Activated CD4-positive, CD25-positive, alpha-beta regulatory T cell treated with anti-CD3 and anti-CD28 coated beads, Interleukin-2, amount 50 U/mL, for 72 hours (primary cell): Measurements from ENCODE around the gene REM1.
"Not testable (repeated sequence)": the region's sequence is repeated elsewhere in the genome, so short reads cannot be mapped to it uniquely, and the experiment has no call there.

Experiments
- DNase-seq: peaks from one replicate; pipeline ENCODE4 v3.0.0; 2021

Gene REM1, protein sequence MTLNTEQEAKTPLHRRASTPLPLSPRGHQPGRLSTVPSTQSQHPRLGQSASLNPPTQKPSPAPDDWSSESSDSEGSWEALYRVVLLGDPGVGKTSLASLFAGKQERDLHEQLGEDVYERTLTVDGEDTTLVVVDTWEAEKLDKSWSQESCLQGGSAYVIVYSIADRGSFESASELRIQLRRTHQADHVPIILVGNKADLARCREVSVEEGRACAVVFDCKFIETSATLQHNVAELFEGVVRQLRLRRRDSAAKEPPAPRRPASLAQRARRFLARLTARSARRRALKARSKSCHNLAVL

DNA sequence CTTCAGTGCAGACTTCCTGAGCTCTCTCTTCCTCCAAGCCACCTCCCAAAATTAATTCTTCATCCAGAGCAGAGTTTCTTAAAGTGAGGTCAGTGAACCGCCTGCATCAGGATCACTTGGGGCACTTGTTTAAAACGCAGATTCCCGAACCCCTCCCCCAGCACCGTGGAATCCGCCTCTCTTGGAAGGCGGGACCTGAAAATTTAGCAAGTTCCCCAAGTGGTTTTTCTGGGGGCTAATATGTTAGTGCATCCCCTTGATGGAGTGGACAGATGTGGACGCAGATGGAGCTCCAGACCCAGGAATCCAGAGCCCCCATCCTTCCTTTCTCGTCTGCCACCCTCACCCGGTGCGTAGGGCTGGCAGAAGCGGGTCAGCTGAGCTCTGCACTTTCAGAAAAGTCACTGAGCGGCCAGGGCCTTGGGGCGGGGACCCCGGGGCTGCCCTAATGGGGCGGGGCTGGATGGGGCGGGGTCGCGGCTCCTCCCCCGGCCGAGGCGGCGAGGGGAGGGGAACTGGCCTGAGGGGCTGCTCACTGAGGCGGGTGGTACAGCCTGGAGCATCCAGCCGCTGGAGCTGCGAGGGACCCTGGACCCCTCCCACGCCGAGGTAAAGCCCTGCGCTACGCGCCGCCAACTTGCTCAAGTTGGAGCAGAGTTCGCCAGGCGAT is at the start of gene REM1, which contains the start of gene DEFB124:
Gene REM1 (plus strand): TSS at position 531 of the 670 bp plus-strand sequence. CDS start 1,158 bp downstream, outside the sequence.
Gene DEFB124 (minus strand): TSS at position 370 of the 670 bp plus-strand sequence. CDS start 2,114 bp downstream, outside the sequence.
- DNase-seq: no peak

DNA sequence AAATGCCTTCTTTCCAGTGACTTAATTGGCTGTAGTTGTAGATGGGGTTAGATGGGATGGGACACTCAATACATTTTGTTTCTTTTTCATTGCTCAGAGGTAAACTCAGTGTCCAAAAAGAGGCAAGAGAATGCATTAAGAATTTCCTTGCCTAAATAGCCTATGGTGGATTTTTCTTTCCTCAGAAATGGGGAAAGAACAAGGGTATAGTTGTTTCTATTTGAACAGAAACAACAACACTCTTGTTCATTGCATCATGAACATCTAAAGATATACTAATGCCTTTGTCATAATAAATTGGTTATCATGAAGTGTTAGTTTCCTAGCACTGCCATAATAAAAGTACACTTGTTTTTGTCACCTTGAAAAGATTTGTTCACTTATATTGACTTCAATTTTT is 49.3 kb upstream of the REM1 start:
- DNase-seq: no peak

- not testable (repeated sequence) for DNase-seq
These were observed 48.1 kb upstream of the REM1 start for GRCh38 chr20:31426891-31427551.

DNA sequence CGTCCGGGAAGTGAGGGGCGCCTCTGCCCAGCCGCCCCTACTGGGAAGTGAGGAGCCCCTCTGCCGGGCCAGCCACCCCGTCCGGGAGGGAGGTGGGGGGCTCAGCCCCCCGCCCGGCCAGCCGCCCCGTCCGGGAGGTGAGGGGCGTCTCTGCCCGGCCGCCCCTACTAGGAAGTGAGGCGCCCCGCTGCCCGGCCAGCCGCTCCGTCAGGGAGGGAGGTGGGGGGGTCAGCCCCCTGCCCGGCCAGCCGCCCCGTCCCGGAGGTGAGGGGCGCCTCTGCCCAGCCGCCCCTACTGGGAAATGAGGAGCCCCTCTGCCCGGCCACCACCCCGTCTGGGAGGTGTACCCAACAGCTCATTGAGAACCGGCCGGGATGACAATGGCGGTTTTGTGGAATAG is 47.5 kb upstream of the REM1 start:
- not testable (repeated sequence) for DNase-seq

- DNase-seq: no peak
These were observed 44.4 kb upstream of the REM1 start for GRCh38 chr20:31430568-31431115.

GRCh38 chr20:31440012-31440659 is 35.0 kb upstream of the REM1 start, which contains the start of gene DEFB123:
Gene DEFB123 (plus strand): TSS chr20:31440632. CDS start chr20:31440699, 67 bp downstream.
- peak; percentile 35 for DNase-seq

GRCh38 chr20:31446084-31446819 is 28.8 kb upstream of the REM1 start:
- DNase-seq: no peak

DNA sequence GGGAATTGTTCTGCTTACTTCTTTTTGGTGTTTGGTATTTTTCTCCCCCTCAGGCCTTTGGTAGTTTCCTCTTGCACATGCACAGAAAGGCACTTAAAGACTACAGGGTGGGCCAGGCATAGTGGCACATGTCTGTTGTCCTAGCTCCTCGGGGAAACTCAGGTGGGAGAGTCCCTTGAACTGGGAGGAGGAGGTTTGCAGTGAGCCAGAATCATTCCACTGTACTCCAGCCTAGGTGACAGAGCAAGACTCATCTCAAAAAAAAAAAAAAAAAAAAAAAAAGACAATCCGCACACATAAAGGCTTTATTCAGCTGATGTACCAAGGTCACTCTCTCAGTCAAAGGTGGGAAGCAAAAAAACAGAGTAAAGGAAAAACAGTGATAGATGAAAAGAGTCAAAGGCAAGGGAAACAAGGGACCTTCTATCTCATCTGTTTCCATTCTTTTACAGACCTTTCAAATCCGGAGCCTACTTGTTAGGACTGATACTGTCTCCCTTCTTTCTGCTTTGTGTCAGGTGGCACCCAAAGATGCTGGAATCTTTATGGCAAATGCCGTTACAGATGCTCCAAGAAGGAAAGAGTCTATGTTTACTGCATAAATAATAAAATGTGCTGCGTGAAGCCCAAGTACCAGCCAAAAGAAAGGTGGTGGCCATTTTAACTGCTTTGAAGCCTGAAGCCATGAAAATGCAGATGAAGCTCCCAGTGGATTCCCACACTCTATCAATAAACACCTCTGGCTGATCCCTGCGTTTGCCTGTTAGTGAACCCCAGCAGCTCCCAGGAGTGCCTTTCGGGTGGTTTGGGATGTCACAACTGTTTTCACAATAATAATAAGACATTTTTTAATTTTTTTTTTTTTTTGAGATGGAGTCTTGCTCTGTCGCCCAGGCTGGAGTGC is 25.3 kb upstream of the REM1 start:
- no peak for DNase-seq

DNA sequence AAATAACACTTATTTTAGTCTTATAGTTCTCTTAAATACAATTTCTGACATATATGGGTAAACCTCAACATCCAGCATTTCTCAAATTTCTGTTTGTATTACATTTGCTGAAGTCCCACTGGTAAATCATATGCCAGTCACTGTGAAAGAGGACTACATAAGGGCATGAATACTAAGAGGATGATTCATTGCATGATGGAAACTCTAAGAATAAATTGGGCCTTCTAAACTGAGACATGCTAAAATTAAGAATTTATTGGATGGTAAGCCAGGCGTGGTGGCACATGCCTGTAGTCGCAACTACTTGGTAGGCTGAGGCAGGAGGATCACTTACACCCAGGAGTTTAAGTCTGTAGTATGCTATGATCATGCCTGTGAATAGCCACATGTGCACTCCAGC is 22.5 kb upstream of the REM1 start:
- no peak for DNase-seq

DNA sequence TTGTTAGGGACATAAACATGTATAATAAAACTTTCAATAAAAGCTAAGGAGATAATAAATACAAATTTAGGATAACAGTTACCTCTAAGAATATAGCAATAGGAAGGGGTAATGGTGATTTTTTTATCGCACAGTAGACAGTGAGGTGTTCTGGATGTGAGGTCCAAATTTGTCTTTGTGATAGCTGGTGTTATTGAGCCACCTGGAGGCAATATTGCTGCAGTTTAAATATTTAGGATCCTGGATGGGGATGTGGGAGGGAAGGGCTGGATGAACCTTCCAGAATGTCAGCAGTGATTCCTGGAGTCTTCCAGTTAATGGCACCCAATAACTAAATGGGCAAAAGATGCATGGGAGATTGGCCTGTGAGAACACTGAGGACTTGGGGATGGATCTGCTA is 20.7 kb upstream of the REM1 start:
- DNase-seq: no peak

DNA sequence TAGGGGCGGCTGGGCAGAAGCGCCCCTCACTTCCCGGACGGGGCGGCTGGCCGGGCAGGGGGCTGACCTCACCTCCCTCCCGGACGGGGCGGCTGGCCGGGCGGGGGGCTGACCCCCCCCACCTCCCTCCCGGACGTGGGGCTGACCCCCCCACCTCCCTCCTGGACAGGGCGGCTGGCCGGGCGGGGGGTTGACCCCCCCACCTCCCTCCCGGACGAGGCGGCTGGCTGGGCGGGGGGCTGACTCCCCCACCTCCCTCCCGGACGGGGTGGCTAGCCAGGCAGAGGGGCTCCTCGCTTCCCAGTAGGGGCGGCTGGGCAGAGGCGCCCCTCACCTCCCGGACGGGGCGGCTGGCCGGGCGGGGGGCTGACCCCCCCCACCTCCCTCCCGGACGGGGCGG is 4.1 kb upstream of the REM1 start:
- DNase-seq: not testable (repeated sequence)

- no peak for DNase-seq
These were observed 2.4 kb upstream of the REM1 start for GRCh38 chr20:31472395-31473330.

GRCh38 chr20:31473331-31474096 is 1.6 kb upstream of the REM1 start:
- no peak for DNase-seq

DNA sequence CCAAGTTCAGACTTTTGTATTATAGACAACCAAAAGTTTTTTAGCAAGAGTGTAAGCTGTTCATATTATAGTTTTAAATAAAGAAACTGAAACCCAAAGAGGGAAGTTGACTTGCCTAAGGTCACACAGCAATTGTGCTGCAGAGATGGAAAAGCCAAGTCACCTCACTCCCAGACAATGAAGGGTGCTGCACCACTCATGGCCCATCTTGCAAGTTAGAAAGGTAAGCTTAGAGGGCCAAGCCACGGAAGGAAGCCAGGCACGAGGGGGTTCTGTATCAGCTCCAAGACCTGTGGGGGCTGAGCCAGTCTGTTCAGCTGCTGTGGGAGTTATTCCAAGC is 1.0 kb upstream of the REM1 start:
- DNase-seq: no peak

- no peak for DNase-seq
These were observed 595 bp downstream of the REM1 start for GRCh38 chr20:31475472-31476293.

- DNase-seq: no peak
These were observed 1.2 kb downstream of the REM1 start for GRCh38 chr20:31476294-31476585.

- no peak for DNase-seq
These were observed 1.6 kb downstream of the REM1 start for GRCh38 chr20:31476643-31477215.

GRCh38 chr20:31484001-31484400 is 8.9 kb downstream of the REM1 start:
- DNase-seq: no peak
